ENCODE results near the gene RAVER1. TPM values are rescaled to one million over a fixed set of nuclear protein-coding genes. Genes with fewer than 3 reads are reported as not detected.

The RAVER1 gene
- total and polyA plus RNA-seq, 2 of the 13 experiments (the other 11 are each of a cell fraction or from before 2014, with no cell fraction given): 3.6 to 7.9 TPM

- TF ChIP-seq MIER2 (CRISPR knock-in tag; IDR thresholded peaks at IDR 0.05): no peak
- no peak for TF ChIP-seq ZZZ3 (CRISPR knock-in tag; IDR thresholded peaks at IDR 0.05; ENCODE audit: borderline replicate concordance)
- TF ChIP-seq SAP130 (CRISPR knock-in tag; IDR thresholded peaks at IDR 0.05; ENCODE audit: low read depth): peak; percentile 77
- TF ChIP-seq NCOR1 (IDR thresholded peaks at IDR 0.05; ENCODE audit: borderline replicate concordance, low read length): no peak
- TF ChIP-seq BCL3 (CRISPR knock-in tag; IDR thresholded peaks at IDR 0.05): no peak
- no peak for TF ChIP-seq PRDM10 (CRISPR knock-in tag; IDR thresholded peaks at IDR 0.05; ENCODE audit: low read depth)
- no peak for TF ChIP-seq TFAP4 (IDR thresholded peaks at IDR 0.05; ENCODE audit: borderline replicate concordance, low read depth)
- no peak for TF ChIP-seq NFIC (IDR thresholded peaks at IDR 0.05; ENCODE audit: low read length)
- no peak for TF ChIP-seq ZC3H13 (CRISPR knock-in tag; IDR thresholded peaks at IDR 0.05)
- TF ChIP-seq ZNF337 (CRISPR knock-in tag; IDR thresholded peaks at IDR 0.05; ENCODE audit: borderline replicate concordance, low read depth): no peak
- TF ChIP-seq GPN1 (CRISPR knock-in tag; IDR thresholded peaks at IDR 0.05; ENCODE audit: borderline replicate concordance): no peak
- TF ChIP-seq KDM4B (CRISPR knock-in tag; IDR thresholded peaks at IDR 0.05): no peak
- no peak for TF ChIP-seq ZNF772 (CRISPR knock-in tag; IDR thresholded peaks at IDR 0.05)
- no peak for TF ChIP-seq KDM1A (CRISPR knock-in tag; IDR thresholded peaks at IDR 0.05)
- TF ChIP-seq FOXA3 (CRISPR knock-in tag; IDR thresholded peaks at IDR 0.05): peak; percentile 68
- TF ChIP-seq FOXP4 (CRISPR knock-in tag; IDR thresholded peaks at IDR 0.05): no peak
- no peak for TF ChIP-seq BCL6 (CRISPR knock-in tag; IDR thresholded peaks at IDR 0.05)
- no peak for TF ChIP-seq ZBTB3 (CRISPR knock-in tag; IDR thresholded peaks at IDR 0.05; ENCODE audit: borderline replicate concordance, low read depth)
- no peak for TF ChIP-seq ZSCAN9 (CRISPR knock-in tag; IDR thresholded peaks at IDR 0.05; ENCODE audit: borderline replicate concordance)
- no peak for TF ChIP-seq ADNP (CRISPR knock-in tag; IDR thresholded peaks at IDR 0.05)
- TF ChIP-seq XRCC5 (optimal IDR thresholded peaks at IDR 0.05; ENCODE audit: low read length): peak; percentile 37
- peak; percentile 95 for TF ChIP-seq CEBPG (CRISPR knock-in tag; IDR thresholded peaks at IDR 0.05)
- no peak for TF ChIP-seq DR1 (CRISPR knock-in tag; IDR thresholded peaks at IDR 0.05)
- no peak for TF ChIP-seq ZNF317 (CRISPR knock-in tag; IDR thresholded peaks at IDR 0.05)
- TF ChIP-seq GATAD2A (CRISPR knock-in tag; IDR thresholded peaks at IDR 0.05): peak; percentile 64
- TF ChIP-seq NFE2 (CRISPR knock-in tag; IDR thresholded peaks at IDR 0.05): peak; percentile 22; the same call in 1 of the 2 replicates
- TF ChIP-seq TEAD3 (CRISPR knock-in tag; optimal IDR thresholded peaks at IDR 0.05; ENCODE audit: borderline replicate concordance): peak; percentile 47
- TF ChIP-seq SALL1 (CRISPR knock-in tag; IDR thresholded peaks at IDR 0.05): no peak
Observed at GRCh38 chr19:10346509-10346908, 13.2 kb upstream of the RAVER1 start (continued).

Data from HepG2 (cell line).